ENCODE data around the gene SIGLEC11. TPM values are rescaled to one million over a fixed set of nuclear protein-coding genes. Genes with fewer than 3 reads are reported as not detected.
A peak's percentile ranks its signal among the peaks of the same experiment; 100 is the strongest.

Gene SIGLEC11
- total and polyA plus RNA-seq, 2 donors from 2014 or later: 1.2 to 1.5 TPM

DNA sequence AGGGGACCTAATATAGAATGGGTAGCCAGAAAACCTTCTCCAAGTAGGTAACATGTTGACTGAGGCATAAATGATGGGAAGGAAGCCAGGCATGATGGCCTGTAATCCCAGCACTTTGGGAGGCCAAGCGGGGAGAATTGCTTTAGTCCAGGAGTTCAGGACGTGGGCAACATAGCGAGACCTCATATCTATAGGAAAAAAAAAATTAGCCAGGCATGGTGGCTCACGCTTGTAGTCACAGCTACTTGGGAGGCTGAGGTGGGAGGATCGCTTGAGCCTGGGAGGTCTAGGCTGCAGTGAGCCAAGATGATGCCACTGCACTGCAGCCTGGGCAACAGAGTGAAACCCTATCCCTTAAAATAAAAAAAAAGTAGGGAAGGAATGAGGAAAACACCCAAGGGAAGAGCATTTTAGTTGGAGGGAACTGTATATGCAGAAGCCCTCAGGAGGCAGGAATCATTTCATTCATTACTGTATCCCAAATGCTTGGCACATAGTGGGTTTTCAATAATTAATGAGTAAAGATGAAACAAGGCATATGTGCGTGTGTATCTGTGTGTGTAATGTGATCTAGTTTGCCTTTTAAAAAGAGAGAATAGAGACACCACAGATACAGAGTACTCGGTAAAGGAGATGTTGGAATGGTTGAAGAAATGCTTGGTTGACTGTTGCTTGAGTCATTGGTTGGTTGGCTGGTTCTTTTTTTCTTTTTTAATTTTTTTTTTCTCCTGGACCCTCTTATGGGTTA is 29.5 kb downstream of the SIGLEC11 start:
- intact Hi-C loops (cut with DNase I): no loop called here
- Histone ChIP-seq H3K9me3 (ENCODE audit: control insufficient read depth in 2 of 3, insufficient read depth in 1 of 3, low read length in 3 of 3) (no peaks in the 10 kb centered on the region), H3K27ac (ENCODE audit: low read depth in 2 of 2, low read length in 2 of 2) (no peak overlapping the region), H3K27me3 (ENCODE audit: control insufficient read depth, insufficient read depth, low read length) (no peaks in the 10 kb centered on the region), H3K36me3 (ENCODE audit: control insufficient read depth in 2 of 3, insufficient read depth in 3 of 3, low read length in 3 of 3) (peaks cover 0 to 6% (median 0%) of the 10 kb centered on the region in 3 donors), H3K4me3 (ENCODE audit: low read length in 3 of 3) (no peak overlapping the region), H3K9ac (ENCODE audit: low read length in 3 of 3) (no peak overlapping the region), H3K4me1 (ENCODE audit: control insufficient read depth in 2 of 3, insufficient read depth in 2 of 3, low read depth in 1 of 3, low read length in 3 of 3) (peaks cover 3 to 10% (median 4%) of the 10 kb centered on the region in 3 donors)
- DNase-seq: no peak
- no peak for FAIRE-seq
- TF ChIP-seq, protein P1, sequence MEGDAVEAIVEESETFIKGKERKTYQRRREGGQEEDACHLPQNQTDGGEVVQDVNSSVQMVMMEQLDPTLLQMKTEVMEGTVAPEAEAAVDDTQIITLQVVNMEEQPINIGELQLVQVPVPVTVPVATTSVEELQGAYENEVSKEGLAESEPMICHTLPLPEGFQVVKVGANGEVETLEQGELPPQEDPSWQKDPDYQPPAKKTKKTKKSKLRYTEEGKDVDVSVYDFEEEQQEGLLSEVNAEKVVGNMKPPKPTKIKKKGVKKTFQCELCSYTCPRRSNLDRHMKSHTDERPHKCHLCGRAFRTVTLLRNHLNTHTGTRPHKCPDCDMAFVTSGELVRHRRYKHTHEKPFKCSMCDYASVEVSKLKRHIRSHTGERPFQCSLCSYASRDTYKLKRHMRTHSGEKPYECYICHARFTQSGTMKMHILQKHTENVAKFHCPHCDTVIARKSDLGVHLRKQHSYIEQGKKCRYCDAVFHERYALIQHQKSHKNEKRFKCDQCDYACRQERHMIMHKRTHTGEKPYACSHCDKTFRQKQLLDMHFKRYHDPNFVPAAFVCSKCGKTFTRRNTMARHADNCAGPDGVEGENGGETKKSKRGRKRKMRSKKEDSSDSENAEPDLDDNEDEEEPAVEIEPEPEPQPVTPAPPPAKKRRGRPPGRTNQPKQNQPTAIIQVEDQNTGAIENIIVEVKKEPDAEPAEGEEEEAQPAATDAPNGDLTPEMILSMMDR (IDR thresholded peaks at IDR 0.05; ENCODE audit: borderline replicate concordance, extremely low read depth, insufficient read depth): no peak

DNA sequence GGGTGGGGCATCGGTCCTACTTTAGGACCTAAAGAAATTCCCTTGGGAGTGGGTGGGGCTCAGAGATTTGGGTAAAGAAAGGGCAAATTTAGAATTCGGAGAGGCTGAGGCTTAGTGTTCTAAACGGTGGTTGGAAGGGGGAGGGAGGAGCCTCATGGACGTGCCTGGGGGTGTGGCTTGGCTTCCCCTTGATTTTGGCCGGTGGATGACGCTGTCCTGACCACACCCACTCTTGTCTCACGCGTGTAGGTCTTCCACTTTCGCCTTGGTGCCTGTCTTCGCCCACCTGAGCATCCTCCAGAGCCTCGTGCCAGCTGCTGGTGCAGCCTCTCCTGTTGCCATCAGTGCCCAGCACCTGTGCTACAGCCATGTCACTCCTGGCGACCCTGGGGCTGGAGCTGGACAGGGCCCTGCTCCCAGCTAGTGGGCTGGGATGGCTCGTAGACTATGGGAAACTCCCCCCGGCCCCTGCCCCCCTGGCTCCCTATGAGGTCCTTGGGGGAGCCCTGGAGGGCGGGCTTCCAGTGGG is 30.4 kb downstream of the SIGLEC11 start:
- Histone ChIP-seq H3K27me3 (ENCODE audit: control insufficient read depth, insufficient read depth, low read length) (no peaks in the 10 kb centered on the region), H3K27ac (ENCODE audit: low read depth in 2 of 2, low read length in 2 of 2) (no peak overlapping the region), H3K36me3 (ENCODE audit: control insufficient read depth in 2 of 3, insufficient read depth in 3 of 3, low read length in 3 of 3) (peaks cover under 1 to 6% (median under 1%) of the 10 kb centered on the region in 3 donors), H3K4me1 (ENCODE audit: control insufficient read depth in 2 of 3, insufficient read depth in 2 of 3, low read depth in 1 of 3, low read length in 3 of 3) (peaks cover 3 to 10% (median 4%) of the 10 kb centered on the region in 3 donors), H3K9ac (ENCODE audit: low read length in 3 of 3) (no peak overlapping the region), H3K4me3 (ENCODE audit: low read length in 3 of 3) (peak overlapping the region in 1 of 3 donors; percentile 72), H3K9me3 (ENCODE audit: control insufficient read depth in 2 of 3, insufficient read depth in 1 of 3, low read length in 3 of 3) (no peaks in the 10 kb centered on the region)
- TF ChIP-seq, protein P1 (IDR thresholded peaks at IDR 0.05; ENCODE audit: borderline replicate concordance, extremely low read depth, insufficient read depth): no peak
- FAIRE-seq: no peak
- intact Hi-C loops (cut with DNase I): no loop called here
- DNase-seq: peak in 3 of 5 donors; percentile 48 to 84 (median 84)

DNA sequence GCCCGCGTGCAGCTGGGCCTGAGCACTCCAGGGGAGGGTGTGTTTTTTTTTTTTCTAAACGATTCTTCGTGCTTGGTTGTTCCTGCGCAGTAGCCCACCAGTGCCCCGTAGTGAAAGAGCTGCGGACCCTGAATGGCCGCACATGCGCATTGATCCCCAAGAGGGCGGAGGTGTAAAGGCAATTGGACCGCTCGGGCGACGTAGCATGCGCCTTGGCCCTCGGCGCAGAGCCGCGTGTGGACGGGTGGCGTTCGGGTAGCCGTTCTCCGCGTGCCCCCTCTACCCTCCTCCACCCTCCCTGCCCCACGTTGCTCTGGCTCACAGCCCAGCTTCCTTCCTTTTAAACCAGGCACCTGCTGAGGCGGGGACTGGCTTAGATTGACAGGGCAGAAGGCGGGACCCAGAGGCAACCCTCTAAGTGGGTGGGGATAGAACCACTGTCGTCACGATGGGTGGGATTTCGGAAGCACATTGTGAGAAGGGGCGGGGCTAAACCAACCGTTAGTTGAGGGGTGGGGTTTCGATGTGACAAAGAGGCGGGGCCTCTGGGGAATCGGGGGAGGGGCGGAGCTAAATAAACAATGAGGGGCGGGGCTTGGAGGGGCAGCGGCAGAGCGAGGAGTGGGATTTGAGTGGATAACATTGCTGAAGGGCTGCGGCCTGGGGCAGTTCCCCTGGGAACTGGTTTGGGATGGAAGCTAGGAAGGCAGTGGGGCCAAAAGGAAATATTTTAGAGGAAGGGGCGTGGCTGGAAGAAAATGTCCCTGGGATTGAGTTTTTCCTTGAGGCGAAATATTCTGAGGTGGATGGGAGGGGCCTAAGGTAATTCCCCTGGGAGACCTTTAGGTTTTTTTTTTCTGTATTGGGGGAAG is 31.1 kb downstream of the SIGLEC11 start:
- Histone ChIP-seq H3K36me3 (ENCODE audit: control insufficient read depth in 2 of 3, insufficient read depth in 3 of 3, low read length in 3 of 3) (peaks cover 2 to 6% (median 3%) of the 10 kb centered on the region in 3 donors), H3K4me3 (ENCODE audit: low read length in 3 of 3) (peak overlapping the region; percentile 72 to 91 (median 82)), H3K27me3 (ENCODE audit: control insufficient read depth, insufficient read depth, low read length) (no peaks in the 10 kb centered on the region), H3K9me3 (ENCODE audit: control insufficient read depth in 2 of 3, insufficient read depth in 1 of 3, low read length in 3 of 3) (no peaks in the 10 kb centered on the region), H3K27ac (ENCODE audit: low read depth in 2 of 2, low read length in 2 of 2) (peak overlapping the region; percentile 90 to 94), H3K4me1 (ENCODE audit: control insufficient read depth in 2 of 3, insufficient read depth in 2 of 3, low read depth in 1 of 3, low read length in 3 of 3) (peaks cover 3 to 10% (median 4%) of the 10 kb centered on the region in 3 donors), H3K9ac (ENCODE audit: low read length in 3 of 3) (peak overlapping the region; percentile 68 to 81 (median 79))
- TF ChIP-seq, protein P1 (IDR thresholded peaks at IDR 0.05; ENCODE audit: borderline replicate concordance, extremely low read depth, insufficient read depth): no peak
- intact Hi-C loops (cut with DNase I): no loop called here
- FAIRE-seq: no peak
- DNase-seq: peak; percentile 96 to 98 (median 97)
